HG03520 (cell line): ENCODE data around the gene PAIP1.
"Not testable (repeated sequence)": the region's sequence is repeated elsewhere in the genome, so short reads cannot be mapped to it uniquely, and the experiment has no call there.

Source experiments
- ATAC-seq: cut with Tn5 transposase; IDR thresholded peaks from one replicate; pipeline ENCODE4 v1.9.1; 2021; ENCODE audit warnings: mild to moderate bottlenecking, moderate library complexity; ENCODE audit not compliant: unreplicated experiment

Gene PAIP1

GRCh38 chr5:43556857-43557542 lies at the start of gene PAIP1:
Gene PAIP1, minus strand, starts transcription at chr5:43557077. Its CDS starts 231 bp downstream, at chr5:43556846.
- peak; percentile 93 for ATAC-seq

- ATAC-seq: no peak
These were observed 49.5 kb upstream of the PAIP1 start for GRCh38 chr5:43606351-43606750.

GRCh38 chr5:43604699-43605098 lies 47.8 kb upstream of the PAIP1 start:
- no peak for ATAC-seq

- peak; percentile 29 for ATAC-seq
These were observed 46.7 kb upstream of the PAIP1 start for GRCh38 chr5:43603344-43604217.

- peak; percentile 80 for ATAC-seq
These were observed 45.8 kb upstream of the PAIP1 start, which contains the start of gene NNT for GRCh38 chr5:43602461-43603343. Gene NNT, plus strand, starts transcription at chr5:43603180. Its CDS starts 6,016 bp downstream, at chr5:43609196.

- ATAC-seq: peak; percentile 38
These were observed 44.8 kb upstream of the PAIP1 start for GRCh38 chr5:43601454-43602260.

- not testable (repeated sequence) for ATAC-seq
These were observed 42.0 kb upstream of the PAIP1 start for GRCh38 chr5:43598927-43599326.

GRCh38 chr5:43592363-43592762 lies 35.5 kb upstream of the PAIP1 start:
- no peak for ATAC-seq

GRCh38 chr5:43590700-43591099 lies 33.8 kb upstream of the PAIP1 start:
- no peak for ATAC-seq

GRCh38 chr5:43589310-43589709 lies 32.4 kb upstream of the PAIP1 start:
- no peak for ATAC-seq

GRCh38 chr5:43588842-43589241 lies 32.0 kb upstream of the PAIP1 start:
- ATAC-seq: no peak

- ATAC-seq: no peak
These were observed 27.4 kb upstream of the PAIP1 start for GRCh38 chr5:43584166-43584699.

- no peak for ATAC-seq
These were observed 26.8 kb upstream of the PAIP1 start for GRCh38 chr5:43583724-43584123.

GRCh38 chr5:43582082-43583005 lies 25.5 kb upstream of the PAIP1 start:
- no peak for ATAC-seq

GRCh38 chr5:43581398-43581797 lies 24.5 kb upstream of the PAIP1 start:
- ATAC-seq: no peak

- ATAC-seq: not testable (repeated sequence)
These were observed 23.7 kb upstream of the PAIP1 start for GRCh38 chr5:43580402-43581210.

GRCh38 chr5:43573058-43573457 lies 16.2 kb upstream of the PAIP1 start:
- ATAC-seq: no peak

GRCh38 chr5:43572357-43572756 lies 15.5 kb upstream of the PAIP1 start:
- ATAC-seq: no peak
